HEK293 (cell line): ENCODE data around the gene TAOK3.

Experiments used
- GLIS1 ChIP-seq: fragments of 450-650 bp; formaldehyde crosslinking; IDR thresholded peaks from 2 replicates; pipeline ENCODE4 v1.5.1; 2016; ENCODE audit warnings: missing biosample characterization, missing genetic modification characterization
- HOXC10 ChIP-seq: sonication (generic); formaldehyde crosslinking; IDR thresholded peaks from 2 replicates; pipeline ENCODE4 v1.8.1; 2023; ENCODE audit warnings: mild to moderate bottlenecking, missing genetic modification reagents
- IKZF3 ChIP-seq: fragments of 450-650 bp; IDR thresholded peaks from 2 replicates; pipeline ENCODE4 v1.5.0; 2018; ENCODE audit warnings: missing biosample characterization, mild to moderate bottlenecking, missing genetic modification characterization, moderate library complexity
- ZFP3 ChIP-seq: fragments of 450-650 bp; formaldehyde crosslinking; IDR thresholded peaks from 2 replicates; pipeline ENCODE4 v1.5.1; 2016; ENCODE audit warnings: low read depth, missing biosample characterization, missing genetic modification characterization
- ZFP69B ChIP-seq: fragments of 450-650 bp; formaldehyde crosslinking; IDR thresholded peaks from 2 replicates; pipeline ENCODE4 v1.5.1; 2016; ENCODE audit warnings: missing biosample characterization, missing genetic modification characterization
- ZNF112 ChIP-seq: fragments of 450-650 bp; formaldehyde crosslinking; IDR thresholded peaks from 2 replicates; pipeline ENCODE4 v1.5.0; 2017; ENCODE audit warnings: missing biosample characterization, missing genetic modification characterization
- ZNF121 ChIP-seq: fragments of 450-650 bp; formaldehyde crosslinking; IDR thresholded peaks from 2 replicates; pipeline ENCODE4 v1.5.1; 2016; ENCODE audit warnings: missing biosample characterization, missing genetic modification characterization
- ZNF133 ChIP-seq: fragments of 450-650 bp; formaldehyde crosslinking; IDR thresholded peaks from 2 replicates; pipeline ENCODE4 v1.5.1; 2016; ENCODE audit warnings: missing biosample characterization, missing genetic modification characterization
- ZNF37A ChIP-seq: fragments of 450-650 bp; IDR thresholded peaks from 2 replicates; pipeline ENCODE4 v1.5.1; 2018; ENCODE audit warnings: missing biosample characterization, missing genetic modification characterization
- ZNF529 ChIP-seq: fragments of 450-650 bp; formaldehyde crosslinking; IDR thresholded peaks from 2 replicates; pipeline ENCODE4 v1.5.1; 2017; ENCODE audit warnings: missing genetic modification characterization, missing biosample characterization; ENCODE audit not compliant: insufficient replicate concordance
- ZNF561 ChIP-seq: fragments of 450-650 bp; IDR thresholded peaks from 2 replicates; pipeline ENCODE4 v1.5.1; 2018; ENCODE audit warnings: missing biosample characterization, missing genetic modification characterization, borderline replicate concordance
- ZNF629 ChIP-seq: fragments of 450-650 bp; formaldehyde crosslinking; IDR thresholded peaks from 2 replicates; pipeline ENCODE4 v1.5.1; 2017; ENCODE audit warnings: missing biosample characterization, missing genetic modification characterization
- ZNF76 ChIP-seq: fragments of 450-650 bp; formaldehyde crosslinking; IDR thresholded peaks from 2 replicates; pipeline ENCODE4; 2016; ENCODE audit warnings: low read depth, missing biosample characterization, missing genetic modification characterization, borderline replicate concordance
- ZNF776 ChIP-seq: fragments of 450-650 bp; formaldehyde crosslinking; IDR thresholded peaks from 2 replicates; pipeline ENCODE4 v1.5.0; 2017; ENCODE audit warnings: missing biosample characterization, missing genetic modification characterization, borderline replicate concordance
- TF ChIP-seq, protein P1 (sequence below): fragments of 450-650 bp; formaldehyde crosslinking; IDR thresholded peaks from 2 replicates; pipeline ENCODE4 v1.5.1; 2016; ENCODE audit warnings: missing biosample characterization, missing genetic modification characterization, borderline replicate concordance
- TF ChIP-seq, protein P2 (sequence below): fragments of 450-650 bp; formaldehyde crosslinking; IDR thresholded peaks from 2 replicates; pipeline ENCODE4 v1.5.1; 2016; ENCODE audit warnings: missing biosample characterization, missing genetic modification characterization
- TF ChIP-seq, protein P3 (sequence below): fragments of 450-650 bp; formaldehyde crosslinking; IDR thresholded peaks from 2 replicates; pipeline ENCODE4 v1.5.1; 2016; ENCODE audit warnings: missing biosample characterization, missing genetic modification characterization
- TF ChIP-seq, protein P4 (sequence below): fragments of 450-650 bp; formaldehyde crosslinking; IDR thresholded peaks from 2 replicates; pipeline ENCODE4 v1.5.1; 2017; ENCODE audit warnings: missing biosample characterization, missing genetic modification characterization
- TF ChIP-seq, protein P5 (sequence below): fragments of 450-650 bp; formaldehyde crosslinking; IDR thresholded peaks from 2 replicates; pipeline ENCODE4 v1.5.1; 2017; ENCODE audit warnings: missing biosample characterization, missing genetic modification characterization
- TF ChIP-seq, protein P6 (sequence below): fragments of 450-650 bp; formaldehyde crosslinking; optimal IDR thresholded peaks from 2 replicates; pipeline ENCODE3; 2016; ENCODE audit warnings: missing biosample characterization, mild to moderate bottlenecking, missing genetic modification characterization
- TF ChIP-seq, protein P7 (sequence below): fragments of 450-650 bp; formaldehyde crosslinking; IDR thresholded peaks from 2 replicates; pipeline ENCODE4 v1.5.1; 2016; ENCODE audit warnings: missing biosample characterization, missing genetic modification characterization, low read depth

Gene TAOK3

DNA sequence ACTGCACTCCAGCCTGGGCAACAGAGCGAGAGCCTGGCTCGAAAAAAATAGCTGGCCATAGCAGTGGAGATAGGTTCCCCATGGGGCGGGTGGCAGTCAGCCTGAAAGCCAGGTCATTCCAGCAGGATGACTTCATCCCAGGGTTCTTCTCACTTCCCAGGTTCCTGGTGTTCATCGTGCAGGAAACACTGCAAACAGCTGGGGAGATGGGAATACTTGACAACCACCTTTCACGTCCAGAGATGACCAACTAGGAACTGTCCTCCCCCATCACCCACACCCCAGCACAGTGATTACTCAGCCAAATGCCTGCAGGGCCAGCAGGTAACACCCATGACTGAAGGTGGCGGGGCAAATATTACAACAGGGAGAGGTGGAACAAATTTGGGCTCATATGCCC is 270.6 kb downstream of the TAOK3 start (continued):
- TF ChIP-seq, protein P1, sequence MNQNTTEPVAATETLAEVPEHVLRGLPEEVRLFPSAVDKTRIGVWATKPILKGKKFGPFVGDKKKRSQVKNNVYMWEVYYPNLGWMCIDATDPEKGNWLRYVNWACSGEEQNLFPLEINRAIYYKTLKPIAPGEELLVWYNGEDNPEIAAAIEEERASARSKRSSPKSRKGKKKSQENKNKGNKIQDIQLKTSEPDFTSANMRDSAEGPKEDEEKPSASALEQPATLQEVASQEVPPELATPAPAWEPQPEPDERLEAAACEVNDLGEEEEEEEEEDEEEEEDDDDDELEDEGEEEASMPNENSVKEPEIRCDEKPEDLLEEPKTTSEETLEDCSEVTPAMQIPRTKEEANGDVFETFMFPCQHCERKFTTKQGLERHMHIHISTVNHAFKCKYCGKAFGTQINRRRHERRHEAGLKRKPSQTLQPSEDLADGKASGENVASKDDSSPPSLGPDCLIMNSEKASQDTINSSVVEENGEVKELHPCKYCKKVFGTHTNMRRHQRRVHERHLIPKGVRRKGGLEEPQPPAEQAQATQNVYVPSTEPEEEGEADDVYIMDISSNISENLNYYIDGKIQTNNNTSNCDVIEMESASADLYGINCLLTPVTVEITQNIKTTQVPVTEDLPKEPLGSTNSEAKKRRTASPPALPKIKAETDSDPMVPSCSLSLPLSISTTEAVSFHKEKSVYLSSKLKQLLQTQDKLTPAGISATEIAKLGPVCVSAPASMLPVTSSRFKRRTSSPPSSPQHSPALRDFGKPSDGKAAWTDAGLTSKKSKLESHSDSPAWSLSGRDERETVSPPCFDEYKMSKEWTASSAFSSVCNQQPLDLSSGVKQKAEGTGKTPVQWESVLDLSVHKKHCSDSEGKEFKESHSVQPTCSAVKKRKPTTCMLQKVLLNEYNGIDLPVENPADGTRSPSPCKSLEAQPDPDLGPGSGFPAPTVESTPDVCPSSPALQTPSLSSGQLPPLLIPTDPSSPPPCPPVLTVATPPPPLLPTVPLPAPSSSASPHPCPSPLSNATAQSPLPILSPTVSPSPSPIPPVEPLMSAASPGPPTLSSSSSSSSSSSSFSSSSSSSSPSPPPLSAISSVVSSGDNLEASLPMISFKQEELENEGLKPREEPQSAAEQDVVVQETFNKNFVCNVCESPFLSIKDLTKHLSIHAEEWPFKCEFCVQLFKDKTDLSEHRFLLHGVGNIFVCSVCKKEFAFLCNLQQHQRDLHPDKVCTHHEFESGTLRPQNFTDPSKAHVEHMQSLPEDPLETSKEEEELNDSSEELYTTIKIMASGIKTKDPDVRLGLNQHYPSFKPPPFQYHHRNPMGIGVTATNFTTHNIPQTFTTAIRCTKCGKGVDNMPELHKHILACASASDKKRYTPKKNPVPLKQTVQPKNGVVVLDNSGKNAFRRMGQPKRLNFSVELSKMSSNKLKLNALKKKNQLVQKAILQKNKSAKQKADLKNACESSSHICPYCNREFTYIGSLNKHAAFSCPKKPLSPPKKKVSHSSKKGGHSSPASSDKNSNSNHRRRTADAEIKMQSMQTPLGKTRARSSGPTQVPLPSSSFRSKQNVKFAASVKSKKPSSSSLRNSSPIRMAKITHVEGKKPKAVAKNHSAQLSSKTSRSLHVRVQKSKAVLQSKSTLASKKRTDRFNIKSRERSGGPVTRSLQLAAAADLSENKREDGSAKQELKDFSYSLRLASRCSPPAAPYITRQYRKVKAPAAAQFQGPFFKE (tag by site-specific recombination), result no peak
- no peak for TF ChIP-seq ZNF561
- TF ChIP-seq, protein P2, sequence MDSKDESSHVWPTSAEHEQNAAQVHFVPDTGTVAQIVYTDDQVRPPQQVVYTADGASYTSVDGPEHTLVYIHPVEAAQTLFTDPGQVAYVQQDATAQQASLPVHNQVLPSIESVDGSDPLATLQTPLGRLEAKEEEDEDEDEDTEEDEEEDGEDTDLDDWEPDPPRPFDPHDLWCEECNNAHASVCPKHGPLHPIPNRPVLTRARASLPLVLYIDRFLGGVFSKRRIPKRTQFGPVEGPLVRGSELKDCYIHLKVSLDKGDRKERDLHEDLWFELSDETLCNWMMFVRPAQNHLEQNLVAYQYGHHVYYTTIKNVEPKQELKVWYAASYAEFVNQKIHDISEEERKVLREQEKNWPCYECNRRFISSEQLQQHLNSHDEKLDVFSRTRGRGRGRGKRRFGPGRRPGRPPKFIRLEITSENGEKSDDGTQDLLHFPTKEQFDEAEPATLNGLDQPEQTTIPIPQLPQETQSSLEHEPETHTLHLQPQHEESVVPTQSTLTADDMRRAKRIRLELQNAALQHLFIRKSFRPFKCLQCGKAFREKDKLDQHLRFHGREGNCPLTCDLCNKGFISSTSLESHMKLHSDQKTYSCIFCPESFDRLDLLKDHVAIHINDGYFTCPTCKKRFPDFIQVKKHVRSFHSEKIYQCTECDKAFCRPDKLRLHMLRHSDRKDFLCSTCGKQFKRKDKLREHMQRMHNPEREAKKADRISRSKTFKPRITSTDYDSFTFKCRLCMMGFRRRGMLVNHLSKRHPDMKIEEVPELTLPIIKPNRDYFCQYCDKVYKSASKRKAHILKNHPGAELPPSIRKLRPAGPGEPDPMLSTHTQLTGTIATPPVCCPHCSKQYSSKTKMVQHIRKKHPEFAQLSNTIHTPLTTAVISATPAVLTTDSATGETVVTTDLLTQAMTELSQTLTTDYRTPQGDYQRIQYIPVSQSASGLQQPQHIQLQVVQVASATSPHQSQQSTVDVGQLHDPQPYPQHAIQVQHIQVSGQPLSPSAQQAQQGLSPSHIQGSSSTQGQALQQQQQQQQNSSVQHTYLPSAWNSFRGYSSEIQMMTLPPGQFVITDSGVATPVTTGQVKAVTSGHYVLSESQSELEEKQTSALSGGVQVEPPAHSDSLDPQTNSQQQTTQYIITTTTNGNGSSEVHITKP (tag by site-specific recombination), result no peak
- TF ChIP-seq GLIS1 (tag by site-specific recombination), result 0 out of 2 replicates have a peak, but pooled peaks have one; percentile 12
- TF ChIP-seq ZNF112, result no peak
- TF ChIP-seq, protein P3, sequence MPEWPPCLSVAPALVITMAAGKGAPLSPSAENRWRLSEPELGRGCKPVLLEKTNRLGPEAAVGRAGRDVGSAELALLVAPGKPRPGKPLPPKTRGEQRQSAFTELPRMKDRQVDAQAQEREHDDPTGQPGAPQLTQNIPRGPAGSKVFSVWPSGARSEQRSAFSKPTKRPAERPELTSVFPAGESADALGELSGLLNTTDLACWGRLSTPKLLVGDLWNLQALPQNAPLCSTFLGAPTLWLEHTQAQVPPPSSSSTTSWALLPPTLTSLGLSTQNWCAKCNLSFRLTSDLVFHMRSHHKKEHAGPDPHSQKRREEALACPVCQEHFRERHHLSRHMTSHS, result no peak
- TF ChIP-seq ZNF37A (tag by site-specific recombination), result no peak
- no peak for TF ChIP-seq ZFP3 (tag by site-specific recombination)
- no peak for TF ChIP-seq ZNF133 (tag by site-specific recombination)
- no peak for TF ChIP-seq ZFP69B (tag by site-specific recombination)
- TF ChIP-seq ZNF121 (tag by site-specific recombination), result no peak
- TF ChIP-seq ZNF629 (tag by site-specific recombination), result no peak
- TF ChIP-seq ZNF776 (tag by site-specific recombination), result no peak
- TF ChIP-seq HOXC10, result no peak
- peak; percentile 71; the same call in 1 of the 2 replicates for TF ChIP-seq ZNF76 (tag by site-specific recombination)
- TF ChIP-seq, protein P4, sequence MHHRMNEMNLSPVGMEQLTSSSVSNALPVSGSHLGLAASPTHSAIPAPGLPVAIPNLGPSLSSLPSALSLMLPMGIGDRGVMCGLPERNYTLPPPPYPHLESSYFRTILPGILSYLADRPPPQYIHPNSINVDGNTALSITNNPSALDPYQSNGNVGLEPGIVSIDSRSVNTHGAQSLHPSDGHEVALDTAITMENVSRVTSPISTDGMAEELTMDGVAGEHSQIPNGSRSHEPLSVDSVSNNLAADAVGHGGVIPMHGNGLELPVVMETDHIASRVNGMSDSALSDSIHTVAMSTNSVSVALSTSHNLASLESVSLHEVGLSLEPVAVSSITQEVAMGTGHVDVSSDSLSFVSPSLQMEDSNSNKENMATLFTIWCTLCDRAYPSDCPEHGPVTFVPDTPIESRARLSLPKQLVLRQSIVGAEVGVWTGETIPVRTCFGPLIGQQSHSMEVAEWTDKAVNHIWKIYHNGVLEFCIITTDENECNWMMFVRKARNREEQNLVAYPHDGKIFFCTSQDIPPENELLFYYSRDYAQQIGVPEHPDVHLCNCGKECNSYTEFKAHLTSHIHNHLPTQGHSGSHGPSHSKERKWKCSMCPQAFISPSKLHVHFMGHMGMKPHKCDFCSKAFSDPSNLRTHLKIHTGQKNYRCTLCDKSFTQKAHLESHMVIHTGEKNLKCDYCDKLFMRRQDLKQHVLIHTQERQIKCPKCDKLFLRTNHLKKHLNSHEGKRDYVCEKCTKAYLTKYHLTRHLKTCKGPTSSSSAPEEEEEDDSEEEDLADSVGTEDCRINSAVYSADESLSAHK (tag by site-specific recombination), result no peak
- TF ChIP-seq, protein P5, sequence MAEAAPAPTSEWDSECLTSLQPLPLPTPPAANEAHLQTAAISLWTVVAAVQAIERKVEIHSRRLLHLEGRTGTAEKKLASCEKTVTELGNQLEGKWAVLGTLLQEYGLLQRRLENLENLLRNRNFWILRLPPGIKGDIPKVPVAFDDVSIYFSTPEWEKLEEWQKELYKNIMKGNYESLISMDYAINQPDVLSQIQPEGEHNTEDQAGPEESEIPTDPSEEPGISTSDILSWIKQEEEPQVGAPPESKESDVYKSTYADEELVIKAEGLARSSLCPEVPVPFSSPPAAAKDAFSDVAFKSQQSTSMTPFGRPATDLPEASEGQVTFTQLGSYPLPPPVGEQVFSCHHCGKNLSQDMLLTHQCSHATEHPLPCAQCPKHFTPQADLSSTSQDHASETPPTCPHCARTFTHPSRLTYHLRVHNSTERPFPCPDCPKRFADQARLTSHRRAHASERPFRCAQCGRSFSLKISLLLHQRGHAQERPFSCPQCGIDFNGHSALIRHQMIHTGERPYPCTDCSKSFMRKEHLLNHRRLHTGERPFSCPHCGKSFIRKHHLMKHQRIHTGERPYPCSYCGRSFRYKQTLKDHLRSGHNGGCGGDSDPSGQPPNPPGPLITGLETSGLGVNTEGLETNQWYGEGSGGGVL (tag by site-specific recombination), result no peak
- TF ChIP-seq, protein P6, sequence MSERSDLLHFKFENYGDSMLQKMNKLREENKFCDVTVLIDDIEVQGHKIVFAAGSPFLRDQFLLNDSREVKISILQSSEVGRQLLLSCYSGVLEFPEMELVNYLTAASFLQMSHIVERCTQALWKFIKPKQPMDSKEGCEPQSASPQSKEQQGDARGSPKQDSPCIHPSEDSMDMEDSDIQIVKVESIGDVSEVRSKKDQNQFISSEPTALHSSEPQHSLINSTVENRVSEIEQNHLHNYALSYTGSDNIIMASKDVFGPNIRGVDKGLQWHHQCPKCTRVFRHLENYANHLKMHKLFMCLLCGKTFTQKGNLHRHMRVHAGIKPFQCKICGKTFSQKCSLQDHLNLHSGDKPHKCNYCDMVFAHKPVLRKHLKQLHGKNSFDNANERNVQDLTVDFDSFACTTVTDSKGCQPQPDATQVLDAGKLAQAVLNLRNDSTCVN (tag by site-specific recombination), result peak; percentile 9
- no peak for TF ChIP-seq ZNF529 (tag by site-specific recombination)
- no peak for TF ChIP-seq IKZF3 (tag by site-specific recombination)
- TF ChIP-seq, protein P7, sequence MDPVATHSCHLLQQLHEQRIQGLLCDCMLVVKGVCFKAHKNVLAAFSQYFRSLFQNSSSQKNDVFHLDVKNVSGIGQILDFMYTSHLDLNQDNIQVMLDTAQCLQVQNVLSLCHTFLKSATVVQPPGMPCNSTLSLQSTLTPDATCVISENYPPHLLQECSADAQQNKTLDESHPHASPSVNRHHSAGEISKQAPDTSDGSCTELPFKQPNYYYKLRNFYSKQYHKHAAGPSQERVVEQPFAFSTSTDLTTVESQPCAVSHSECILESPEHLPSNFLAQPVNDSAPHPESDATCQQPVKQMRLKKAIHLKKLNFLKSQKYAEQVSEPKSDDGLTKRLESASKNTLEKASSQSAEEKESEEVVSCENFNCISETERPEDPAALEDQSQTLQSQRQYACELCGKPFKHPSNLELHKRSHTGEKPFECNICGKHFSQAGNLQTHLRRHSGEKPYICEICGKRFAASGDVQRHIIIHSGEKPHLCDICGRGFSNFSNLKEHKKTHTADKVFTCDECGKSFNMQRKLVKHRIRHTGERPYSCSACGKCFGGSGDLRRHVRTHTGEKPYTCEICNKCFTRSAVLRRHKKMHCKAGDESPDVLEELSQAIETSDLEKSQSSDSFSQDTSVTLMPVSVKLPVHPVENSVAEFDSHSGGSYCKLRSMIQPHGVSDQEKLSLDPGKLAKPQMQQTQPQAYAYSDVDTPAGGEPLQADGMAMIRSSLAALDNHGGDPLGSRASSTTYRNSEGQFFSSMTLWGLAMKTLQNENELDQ, result no peak
